ENCODE measurements around the gene SLC24A4.

SLC24A4 gene

GRCh38 chr14:92380131-92380530, 57.2 kb downstream of the SLC24A4 start:
- no peak for TF ChIP-seq TAF1 (IDR thresholded peaks at IDR 0.05; ENCODE audit: borderline replicate concordance, low read depth, low read length)
- no peak for TF ChIP-seq POLR2A (IDR thresholded peaks at IDR 0.05; ENCODE audit: low read depth, low read length)
- TF ChIP-seq POLR2AphosphoS5 (IDR thresholded peaks at IDR 0.05; ENCODE audit: low read depth, low read length), result no peak
- FAIRE-seq, result no peak
- DNase-seq (ENCODE audit: insufficient read length), result no peak

- no peak for FAIRE-seq
- no peak for TF ChIP-seq POLR2AphosphoS5 (IDR thresholded peaks at IDR 0.05; ENCODE audit: low read depth, low read length)
- no peak for TF ChIP-seq POLR2A (IDR thresholded peaks at IDR 0.05; ENCODE audit: low read depth, low read length)
- TF ChIP-seq TAF1 (IDR thresholded peaks at IDR 0.05; ENCODE audit: borderline replicate concordance, low read depth, low read length), result no peak
- no peak for DNase-seq (ENCODE audit: insufficient read length)
Observed at GRCh38 chr14:92380582-92380981, 57.6 kb downstream of the SLC24A4 start.

GRCh38 chr14:92382677-92383076, 59.7 kb downstream of the SLC24A4 start:
- TF ChIP-seq POLR2AphosphoS5 (IDR thresholded peaks at IDR 0.05; ENCODE audit: low read depth, low read length) (no peak), TAF1 (IDR thresholded peaks at IDR 0.05; ENCODE audit: borderline replicate concordance, low read depth, low read length) (no peak), POLR2A (IDR thresholded peaks at IDR 0.05; ENCODE audit: low read depth, low read length) (no peak)
- DNase-seq (ENCODE audit: insufficient read length) (no peak), FAIRE-seq (no peak)

GRCh38 chr14:92383805-92384204, 60.8 kb downstream of the SLC24A4 start:
- DNase-seq (ENCODE audit: insufficient read length), result no peak
- TF ChIP-seq TAF1 (IDR thresholded peaks at IDR 0.05; ENCODE audit: borderline replicate concordance, low read depth, low read length) (no peak), POLR2AphosphoS5 (IDR thresholded peaks at IDR 0.05; ENCODE audit: low read depth, low read length) (no peak), POLR2A (IDR thresholded peaks at IDR 0.05; ENCODE audit: low read depth, low read length) (no peak)
- FAIRE-seq, result no peak

GRCh38 chr14:92384461-92385133, 61.6 kb downstream of the SLC24A4 start:
- DNase-seq (ENCODE audit: insufficient read length), result no peak
- no peak for FAIRE-seq

GRCh38 chr14:92385561-92385960, 62.6 kb downstream of the SLC24A4 start:
- DNase-seq (ENCODE audit: insufficient read length) (no peak), FAIRE-seq (no peak)
- TF ChIP-seq POLR2A (IDR thresholded peaks at IDR 0.05; ENCODE audit: low read depth, low read length) (no peak), TAF1 (IDR thresholded peaks at IDR 0.05; ENCODE audit: borderline replicate concordance, low read depth, low read length) (no peak), POLR2AphosphoS5 (IDR thresholded peaks at IDR 0.05; ENCODE audit: low read depth, low read length) (no peak)

More at GRCh38 chr14:92384461-92385133, 61.6 kb downstream of the SLC24A4 start:
- TF ChIP-seq POLR2AphosphoS5 (IDR thresholded peaks at IDR 0.05; ENCODE audit: low read depth, low read length), result no peak
- TF ChIP-seq POLR2A (IDR thresholded peaks at IDR 0.05; ENCODE audit: low read depth, low read length), result no peak
- no peak for TF ChIP-seq TAF1 (IDR thresholded peaks at IDR 0.05; ENCODE audit: borderline replicate concordance, low read depth, low read length)

DNA sequence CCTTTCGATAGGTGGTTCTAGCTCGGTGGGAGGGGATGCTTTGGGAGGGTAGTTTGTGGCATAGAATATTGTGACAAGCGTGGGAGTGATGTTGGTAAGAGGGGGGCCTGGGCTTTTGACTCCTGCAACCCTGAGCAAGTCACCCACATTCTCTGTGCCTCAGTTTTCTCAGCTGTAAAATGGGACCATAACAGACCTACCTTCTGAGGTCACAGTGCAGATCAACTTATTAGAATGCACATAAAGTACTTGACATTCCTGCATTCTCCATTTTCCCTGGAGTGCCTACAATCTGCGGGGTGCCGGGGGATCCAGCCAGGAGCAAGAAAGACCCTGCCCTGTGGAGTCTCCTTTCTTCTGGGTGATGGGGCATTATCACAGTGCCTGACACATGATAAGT, 63.2 kb downstream of the SLC24A4 start:
- DNase-seq (ENCODE audit: insufficient read length) (no peak), FAIRE-seq (no peak)
- TF ChIP-seq POLR2A (IDR thresholded peaks at IDR 0.05; ENCODE audit: low read depth, low read length) (no peak), POLR2AphosphoS5 (IDR thresholded peaks at IDR 0.05; ENCODE audit: low read depth, low read length) (no peak), TAF1 (IDR thresholded peaks at IDR 0.05; ENCODE audit: borderline replicate concordance, low read depth, low read length) (no peak)

- DNase-seq (ENCODE audit: insufficient read length) (no peak), FAIRE-seq (no peak)
- no peak for TF ChIP-seq POLR2AphosphoS5 (IDR thresholded peaks at IDR 0.05; ENCODE audit: low read depth, low read length)
- TF ChIP-seq TAF1 (IDR thresholded peaks at IDR 0.05; ENCODE audit: borderline replicate concordance, low read depth, low read length), result no peak
- no peak for TF ChIP-seq POLR2A (IDR thresholded peaks at IDR 0.05; ENCODE audit: low read depth, low read length)
Observed at GRCh38 chr14:92386637-92387036, 63.7 kb downstream of the SLC24A4 start.

DNA sequence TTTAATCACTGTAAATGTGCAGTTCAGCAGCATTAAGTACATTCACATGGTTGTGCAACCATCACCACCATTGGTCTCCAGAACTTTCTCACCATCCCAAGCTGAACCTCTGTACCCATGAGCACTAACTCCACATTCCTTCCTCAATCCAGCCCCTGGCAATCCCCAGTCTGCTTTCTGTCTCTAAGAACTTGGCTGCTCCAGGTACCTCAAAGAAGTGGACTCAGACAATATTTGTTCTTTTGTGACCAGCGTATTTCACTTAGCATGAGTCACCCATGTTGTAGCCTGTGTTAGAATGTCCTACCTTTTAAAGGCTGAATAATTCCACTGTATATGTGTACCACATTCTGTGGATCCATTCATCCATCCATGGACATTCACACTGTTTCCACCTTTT, 64.6 kb downstream of the SLC24A4 start:
- FAIRE-seq (no peak), DNase-seq (ENCODE audit: insufficient read length) (no peak)
- no peak for TF ChIP-seq TAF1 (IDR thresholded peaks at IDR 0.05; ENCODE audit: borderline replicate concordance, low read depth, low read length)
- TF ChIP-seq POLR2AphosphoS5 (IDR thresholded peaks at IDR 0.05; ENCODE audit: low read depth, low read length), result no peak
- TF ChIP-seq POLR2A (IDR thresholded peaks at IDR 0.05; ENCODE audit: low read depth, low read length), result no peak

DNA sequence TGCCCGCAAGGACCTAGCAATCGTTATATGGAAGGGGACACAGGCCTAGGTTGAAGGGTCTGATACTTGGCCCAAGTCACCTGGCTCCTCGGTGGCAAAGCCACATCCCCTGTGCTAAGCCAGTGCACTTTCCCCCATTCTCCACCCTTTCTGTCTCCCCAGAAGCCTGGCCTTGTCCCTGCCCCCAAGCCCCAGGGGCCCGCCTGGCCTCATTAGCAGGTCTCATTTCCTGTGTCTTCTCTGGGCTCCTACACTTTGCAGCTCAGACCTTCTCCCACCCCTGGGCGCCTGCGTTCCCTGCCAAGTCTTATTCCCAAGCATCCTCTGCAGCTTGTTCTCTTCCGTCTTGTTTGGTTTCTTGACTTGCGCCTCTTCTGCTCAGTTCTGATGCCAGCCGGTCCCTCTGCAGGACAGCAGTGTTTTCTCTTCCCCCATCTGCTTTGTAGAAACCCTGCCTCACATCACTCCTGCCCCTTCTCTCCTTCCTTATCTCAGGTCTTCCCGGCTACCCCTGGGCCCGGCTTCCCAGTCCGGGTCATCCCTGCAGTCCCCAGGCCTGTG, 66.7 kb downstream of the SLC24A4 start:
- TF ChIP-seq POLR2AphosphoS5 (IDR thresholded peaks at IDR 0.05; ENCODE audit: low read depth, low read length) (no peak), TAF1 (IDR thresholded peaks at IDR 0.05; ENCODE audit: borderline replicate concordance, low read depth, low read length) (no peak), POLR2A (IDR thresholded peaks at IDR 0.05; ENCODE audit: low read depth, low read length) (no peak)
- DNase-seq (ENCODE audit: insufficient read length) (no peak), FAIRE-seq (no peak)

DNA sequence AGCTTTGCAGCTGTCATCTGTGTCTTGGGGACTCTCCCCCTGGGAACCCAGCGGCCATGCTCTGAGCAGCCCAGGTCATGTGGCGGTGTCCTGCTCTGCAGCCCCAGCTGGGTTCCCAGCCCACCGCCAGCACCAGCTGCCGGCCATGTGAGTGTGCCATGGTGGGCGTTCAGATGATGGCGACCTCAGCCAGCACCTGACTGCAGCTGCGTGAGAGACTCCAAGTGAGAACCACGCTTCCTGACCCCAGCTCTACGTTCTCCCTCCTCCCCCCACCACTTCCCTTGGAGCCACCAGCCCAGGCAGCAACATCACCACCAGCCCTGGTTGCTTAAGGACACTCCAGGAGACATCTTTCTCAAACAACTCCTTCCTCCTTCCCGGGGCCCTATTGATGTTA, 68.8 kb downstream of the SLC24A4 start:
- FAIRE-seq, result no peak
- no peak for DNase-seq (ENCODE audit: insufficient read length)
- TF ChIP-seq TAF1 (IDR thresholded peaks at IDR 0.05; ENCODE audit: borderline replicate concordance, low read depth, low read length) (no peak), POLR2AphosphoS5 (IDR thresholded peaks at IDR 0.05; ENCODE audit: low read depth, low read length) (no peak), POLR2A (IDR thresholded peaks at IDR 0.05; ENCODE audit: low read depth, low read length) (no peak)

- TF ChIP-seq POLR2AphosphoS5 (IDR thresholded peaks at IDR 0.05; ENCODE audit: low read depth, low read length) (no peak), TAF1 (IDR thresholded peaks at IDR 0.05; ENCODE audit: borderline replicate concordance, low read depth, low read length) (no peak), POLR2A (IDR thresholded peaks at IDR 0.05; ENCODE audit: low read depth, low read length) (no peak)
- DNase-seq (ENCODE audit: insufficient read length) (no peak), FAIRE-seq (no peak)
Observed at GRCh38 chr14:92392711-92393110, 69.7 kb downstream of the SLC24A4 start.

Data from GM12892 (cell line).